Mucosa of descending colon (tissue), 3 donors: ENCODE results near the gene CNPY1. TPM values are rescaled to one million over a fixed set of nuclear protein-coding genes. Genes with fewer than 3 reads are reported as not detected.

Experiments used
- ATAC-seq: fragments of 200-7000 bp; cut with Tn5 transposase; one replicate; pipeline ENCODE4 v1.9.1; 2020; ENCODE audit warnings: mild to moderate bottlenecking, moderate library complexity
- DNase-seq, 3 donors: peaks; one replicate each; pipeline ENCODE4 v3.0.0-alpha.2; 2020
- H3K36me3 ChIP-seq: fragments of 200-600 bp; one replicate; pipeline ENCODE4 v1.8.0; 2021; ENCODE audit warnings: low read depth, mild to moderate bottlenecking
- H3K4me1 ChIP-seq: fragments of 200-600 bp; one replicate; pipeline ENCODE4 v1.8.0; 2021; ENCODE audit warnings: low read depth, mild to moderate bottlenecking
- H3K4me3 ChIP-seq: fragments of 200-600 bp; one replicate; pipeline ENCODE4 v1.8.0; 2021; ENCODE audit warnings: mild to moderate bottlenecking
- H3K9me3 ChIP-seq: fragments of 200-600 bp; one replicate; pipeline ENCODE4 v1.8.0; 2021; ENCODE audit warnings: mild to moderate bottlenecking
- CTCF ChIP-seq: fragments of 200-600 bp; IDR thresholded peaks from one replicate; pipeline ENCODE4 v1.8.0; 2022; ENCODE audit warnings: antibody characterized with exemption, mild to moderate bottlenecking
- intact Hi-C, 2 donors: fragments of 100-400 bp; cut with DNase I in 1 of 2; cut with micrococcal nuclease in 1 of 2; formaldehyde crosslinking; loops; one replicate each; pipeline versions ENCODE4 v1.11.0 to v1.11.1; 2022; cut with DNase I, micrococcal nuclease
- total RNA-seq, 3 donors: library from RNA; stranded (reverse); fragmentation: NEBNext Ultra II Directional in 2 of 3; extraction: Animal tissue kit (Norgen Biotek cat#: 25700) in 2 of 3; gene quantifications; one replicate each; pipeline versions ENCODE4 v1.2.1 to v1.2.4, GENCODE V29; 2021 to 2023
- donor health status: DM: no; HTN: no; CAD: no; lungs with moderate emphysema.
- donor health status: DM: no; HTN: no; CAD: no.
- donor health status: DM: no; HTN: yes; CAD: no.

Gene CNPY1
- total RNA-seq, 3 donors from 2014 or later, result not detected

- ATAC-seq, result no peak
- Histone ChIP-seq H3K36me3 (no peaks in the 10 kb centered on the region), H3K4me3 (no peak overlapping the region), H3K9me3 (no peaks in the 10 kb centered on the region), H3K4me1 (peaks cover 5% of the 10 kb centered on the region)
- intact Hi-C loops, result no loop called here
- TF ChIP-seq CTCF, result no peak
- no peak for DNase-seq
Observed at GRCh38 chr7:155581954-155582353, 35.6 kb upstream of the CNPY1 start.

- H3K9me3 ChIP-seq, result no peaks in the 10 kb centered on the region
- H3K36me3 ChIP-seq, result no peaks in the 10 kb centered on the region
- peaks cover 5% of the 10 kb centered on the region for H3K4me1 ChIP-seq
- ATAC-seq (no peak), DNase-seq (no peak)
- no peak for TF ChIP-seq CTCF
- intact Hi-C loops, result no loop called here
- no peak overlapping the region for H3K4me3 ChIP-seq
Observed at GRCh38 chr7:155581107-155581830, 34.9 kb upstream of the CNPY1 start.

- intact Hi-C loops, result no loop called here
- Histone ChIP-seq H3K4me3 (no peak overlapping the region), H3K36me3 (no peaks in the 10 kb centered on the region), H3K4me1 (peaks cover 5% of the 10 kb centered on the region), H3K9me3 (no peaks in the 10 kb centered on the region)
- ATAC-seq, result no peak
- no peak for DNase-seq
- no peak for TF ChIP-seq CTCF
Observed at GRCh38 chr7:155580367-155580766, 34.0 kb upstream of the CNPY1 start.

- Histone ChIP-seq H3K9me3 (no peaks in the 10 kb centered on the region), H3K4me3 (no peak overlapping the region), H3K36me3 (no peaks in the 10 kb centered on the region), H3K4me1 (no peaks in the 10 kb centered on the region)
- intact Hi-C loops, result no loop called here
- ATAC-seq, result no peak
- no peak for TF ChIP-seq CTCF
- no peak for DNase-seq
Observed at GRCh38 chr7:155579565-155579964, 33.2 kb upstream of the CNPY1 start.

- ATAC-seq, result no peak
- no peaks in the 10 kb centered on the region for H3K4me1 ChIP-seq
- no peak for DNase-seq
- H3K36me3 ChIP-seq, result no peaks in the 10 kb centered on the region
- no peaks in the 10 kb centered on the region for H3K9me3 ChIP-seq
- no peak for TF ChIP-seq CTCF
- H3K4me3 ChIP-seq, result no peak overlapping the region
- intact Hi-C loops, result no loop called here
Observed at GRCh38 chr7:155578016-155578415, 31.7 kb upstream of the CNPY1 start.

GRCh38 chr7:155577509-155577905 is 31.1 kb upstream of the CNPY1 start:
- H3K4me1 ChIP-seq, result no peaks in the 10 kb centered on the region
- DNase-seq (no peak), ATAC-seq (no peak)
- H3K4me3 ChIP-seq, result no peak overlapping the region
- H3K9me3 ChIP-seq, result no peaks in the 10 kb centered on the region
- intact Hi-C loops, result no loop called here
- TF ChIP-seq CTCF, result no peak
- H3K36me3 ChIP-seq, result no peaks in the 10 kb centered on the region
